HUES48 (cell line): ENCODE results near the gene KCNE1.
A peak's percentile ranks its signal among the peaks of the same experiment; 100 is the strongest.

ENCODE experiments used
- H3K27ac ChIP-seq: one replicate; pipeline ENCODE4 v1.7.0; 2013; ENCODE audit warnings: low read depth, low read length, inconsistent platforms
- H3K27me3 ChIP-seq: 2 replicates; pipeline ENCODE4 v1.6.1; 2013; ENCODE audit warnings: mild to moderate bottlenecking, low read length; ENCODE audit not compliant: control insufficient read depth, insufficient read depth
- H3K36me3 ChIP-seq: 2 replicates; pipeline ENCODE4 v1.6.1; 2013; ENCODE audit warnings: low read length; ENCODE audit not compliant: control insufficient read depth, insufficient read depth
- H3K4me1 ChIP-seq: 2 replicates; pipeline ENCODE4 v1.6.1; 2013; ENCODE audit warnings: mild to moderate bottlenecking, low read length; ENCODE audit not compliant: control insufficient read depth, insufficient read depth
- H3K4me3 ChIP-seq: 2 replicates; pipeline ENCODE4 v1.5.1; 2013; ENCODE audit warnings: mild to moderate bottlenecking, low read depth, low read length
- H3K9ac ChIP-seq: 2 replicates; pipeline ENCODE4 v1.6.1; 2013; ENCODE audit warnings: mild to moderate bottlenecking, low read depth, low read length, moderate library complexity
- H3K9me3 ChIP-seq: 2 replicates; pipeline ENCODE4 v1.6.1; 2013; ENCODE audit warnings: low read length; ENCODE audit not compliant: control insufficient read depth, insufficient read depth

KCNE1 gene

GRCh38 chr21:34552360-34553098, 40.5 kb upstream of the KCNE1 start:
- Histone ChIP-seq H3K9ac (no peak overlapping the region), H3K36me3 (no peaks in the 10 kb centered on the region), H3K9me3 (peaks cover 5% of the 10 kb centered on the region; the same call in 1 of the 2 replicates), H3K4me1 (peaks cover 5% of the 10 kb centered on the region; the same call in 1 of the 2 replicates), H3K27me3 (no peaks in the 10 kb centered on the region), H3K27ac (no peak overlapping the region), H3K4me3 (no peak overlapping the region)

- Histone ChIP-seq H3K36me3 (no peaks in the 10 kb centered on the region), H3K4me3 (no peak overlapping the region), H3K4me1 (peaks cover 12% of the 10 kb centered on the region), H3K27me3 (no peaks in the 10 kb centered on the region), H3K9me3 (peaks cover 5% of the 10 kb centered on the region; the same call in 1 of the 2 replicates), H3K27ac (no peak overlapping the region), H3K9ac (no peak overlapping the region)
These were observed 38.3 kb upstream of the KCNE1 start for GRCh38 chr21:34550182-34550799.

- no peaks in the 10 kb centered on the region for H3K27me3 ChIP-seq
- H3K9ac ChIP-seq = no peak overlapping the region
- no peak overlapping the region for H3K27ac ChIP-seq
- H3K9me3 ChIP-seq = no peaks in the 10 kb centered on the region
- no peak overlapping the region for H3K4me3 ChIP-seq
- H3K4me1 ChIP-seq = peaks cover 15% of the 10 kb centered on the region
- no peaks in the 10 kb centered on the region for H3K36me3 ChIP-seq
These were observed 36.9 kb upstream of the KCNE1 start for GRCh38 chr21:34548781-34549376.

GRCh38 chr21:34546542-34546941, 34.5 kb upstream of the KCNE1 start:
- H3K9ac ChIP-seq = no peak overlapping the region
- no peak overlapping the region for H3K4me3 ChIP-seq
- H3K36me3 ChIP-seq = no peaks in the 10 kb centered on the region
- H3K4me1 ChIP-seq = peaks cover 10% of the 10 kb centered on the region
- H3K9me3 ChIP-seq = no peaks in the 10 kb centered on the region
- H3K27me3 ChIP-seq = no peaks in the 10 kb centered on the region
- H3K27ac ChIP-seq = no peak overlapping the region

GRCh38 chr21:34545079-34545884, 33.3 kb upstream of the KCNE1 start:
- Histone ChIP-seq H3K9me3 (no peaks in the 10 kb centered on the region), H3K27me3 (no peaks in the 10 kb centered on the region), H3K4me1 (peaks cover 10% of the 10 kb centered on the region), H3K27ac (peak overlapping the region; percentile 37), H3K9ac (no peak overlapping the region), H3K4me3 (no peak overlapping the region), H3K36me3 (no peaks in the 10 kb centered on the region)

GRCh38 chr21:34544032-34544496, 32.1 kb upstream of the KCNE1 start:
- no peak overlapping the region for H3K27ac ChIP-seq
- no peak overlapping the region for H3K9ac ChIP-seq
- no peaks in the 10 kb centered on the region for H3K36me3 ChIP-seq
- no peaks in the 10 kb centered on the region for H3K27me3 ChIP-seq
- H3K9me3 ChIP-seq = no peaks in the 10 kb centered on the region
- no peak overlapping the region for H3K4me3 ChIP-seq
- peaks cover 10% of the 10 kb centered on the region for H3K4me1 ChIP-seq

GRCh38 chr21:34543017-34543416, 31.0 kb upstream of the KCNE1 start:
- Histone ChIP-seq H3K27ac (no peak overlapping the region), H3K27me3 (no peaks in the 10 kb centered on the region), H3K9ac (no peak overlapping the region), H3K36me3 (no peaks in the 10 kb centered on the region), H3K9me3 (no peaks in the 10 kb centered on the region), H3K4me1 (peaks cover 10% of the 10 kb centered on the region), H3K4me3 (no peak overlapping the region)

- Histone ChIP-seq H3K9me3 (no peaks in the 10 kb centered on the region), H3K27me3 (no peaks in the 10 kb centered on the region), H3K4me1 (peaks cover 12% of the 10 kb centered on the region), H3K27ac (no peak overlapping the region), H3K4me3 (no peak overlapping the region), H3K36me3 (no peaks in the 10 kb centered on the region), H3K9ac (no peak overlapping the region)
These were observed 28.2 kb upstream of the KCNE1 start for GRCh38 chr21:34540206-34540605.

GRCh38 chr21:34537838-34538237, 25.8 kb upstream of the KCNE1 start:
- Histone ChIP-seq H3K4me3 (no peak overlapping the region), H3K4me1 (peaks cover 11% of the 10 kb centered on the region), H3K36me3 (no peaks in the 10 kb centered on the region), H3K9me3 (no peaks in the 10 kb centered on the region), H3K27ac (no peak overlapping the region), H3K27me3 (no peaks in the 10 kb centered on the region), H3K9ac (no peak overlapping the region)

- no peaks in the 10 kb centered on the region for H3K27me3 ChIP-seq
- H3K4me3 ChIP-seq = no peak overlapping the region
- H3K4me1 ChIP-seq = peaks cover 11% of the 10 kb centered on the region
- no peak overlapping the region for H3K9ac ChIP-seq
- no peaks in the 10 kb centered on the region for H3K36me3 ChIP-seq
- no peak overlapping the region for H3K27ac ChIP-seq
- no peaks in the 10 kb centered on the region for H3K9me3 ChIP-seq
These were observed 24.8 kb upstream of the KCNE1 start for GRCh38 chr21:34536820-34537219.
